HG02571 (cell line): ENCODE measurements around the gene WDR64.

Experiments used
- ATAC-seq: cut with Tn5 transposase; IDR thresholded peaks from one replicate; pipeline ENCODE4 v1.9.1; 2021; ENCODE audit warnings: mild to moderate bottlenecking, moderate library complexity; ENCODE audit not compliant: unreplicated experiment

WDR64 gene

DNA sequence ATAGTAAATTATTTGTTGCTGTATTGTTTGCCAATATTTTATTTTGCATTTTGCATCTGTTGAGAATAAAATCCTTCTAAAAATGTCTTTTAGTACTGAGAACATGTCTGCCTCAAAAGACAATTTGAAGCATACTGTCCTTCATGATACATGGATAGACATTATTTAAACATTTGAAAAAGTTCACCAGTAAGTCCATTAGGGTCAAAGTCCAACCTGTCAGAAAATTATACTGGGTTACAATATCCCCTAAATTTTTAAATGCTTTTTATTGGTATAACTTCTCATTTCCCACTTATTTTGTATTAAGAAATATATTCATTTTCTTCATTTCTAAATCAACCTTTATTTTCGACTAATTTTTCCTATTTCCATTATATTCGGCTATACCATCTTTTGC lies 21.2 kb upstream of the WDR64 start:
- no peak for ATAC-seq

- no peak for ATAC-seq
These were observed 20.4 kb upstream of the WDR64 start for GRCh38 chr1:241631674-241632073.

DNA sequence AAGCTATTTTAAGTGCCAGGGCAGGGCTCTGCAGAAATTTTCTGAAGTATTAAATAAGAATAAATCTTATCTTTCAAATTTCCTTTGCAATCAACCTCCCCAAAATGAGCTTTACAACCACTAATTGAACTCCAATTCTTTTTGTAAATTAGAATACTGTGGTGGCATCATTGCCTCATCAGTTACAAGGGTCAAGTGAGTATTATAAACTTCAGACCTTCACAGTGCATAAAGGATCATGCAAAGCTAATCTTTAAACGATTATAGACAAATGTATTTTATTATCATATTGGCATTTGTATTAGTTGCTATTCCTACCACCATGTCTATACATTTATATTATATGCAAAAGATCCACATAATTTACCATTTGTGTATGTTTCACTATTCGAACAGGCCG lies 19.1 kb upstream of the WDR64 start:
- no peak for ATAC-seq

DNA sequence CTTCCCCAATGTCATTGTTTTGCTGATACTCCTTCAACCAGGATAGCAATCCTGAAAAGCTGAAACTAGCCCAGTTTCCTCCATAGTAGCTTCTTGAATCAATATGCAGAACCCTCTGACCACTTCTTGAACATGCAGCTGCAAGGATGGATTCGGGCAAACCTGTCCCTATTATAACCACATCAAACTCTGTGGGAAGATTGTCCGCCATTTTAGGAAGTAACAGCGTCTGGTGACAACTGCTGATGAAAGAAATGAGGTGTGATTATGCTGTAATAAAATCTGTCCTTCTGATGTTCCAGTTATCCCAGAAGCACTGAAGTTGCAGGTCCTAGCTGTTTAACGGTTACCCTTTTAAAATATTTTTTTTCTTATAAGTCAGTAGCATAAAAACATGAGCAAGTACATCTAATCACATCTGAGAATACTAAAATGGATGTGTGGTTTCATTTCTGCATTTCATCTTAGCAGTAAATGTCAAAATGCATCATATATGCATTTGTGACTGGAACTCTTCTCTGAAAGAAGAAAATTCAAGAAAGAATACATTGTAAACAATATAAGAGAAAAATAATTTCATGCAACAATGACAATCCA lies 16.4 kb upstream of the WDR64 start:
- ATAC-seq = no peak

DNA sequence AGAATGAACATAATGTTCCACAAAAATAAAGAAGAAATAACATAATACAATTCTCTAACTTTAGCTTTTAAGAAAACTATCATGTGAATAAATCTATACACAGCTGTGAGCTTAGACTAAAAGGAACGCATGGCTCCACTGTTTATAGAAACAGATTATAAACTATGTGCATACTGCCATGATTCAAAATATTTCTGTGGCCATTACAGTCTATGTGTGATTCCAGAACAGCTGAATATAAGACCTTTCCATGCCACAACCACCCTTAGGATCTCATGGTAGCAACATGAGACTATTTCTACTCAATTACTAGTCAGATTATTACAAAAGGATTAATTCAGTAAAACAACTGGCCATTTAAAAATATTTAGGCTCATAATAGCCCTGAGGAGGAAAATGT lies 15.8 kb upstream of the WDR64 start:
- ATAC-seq = no peak

DNA sequence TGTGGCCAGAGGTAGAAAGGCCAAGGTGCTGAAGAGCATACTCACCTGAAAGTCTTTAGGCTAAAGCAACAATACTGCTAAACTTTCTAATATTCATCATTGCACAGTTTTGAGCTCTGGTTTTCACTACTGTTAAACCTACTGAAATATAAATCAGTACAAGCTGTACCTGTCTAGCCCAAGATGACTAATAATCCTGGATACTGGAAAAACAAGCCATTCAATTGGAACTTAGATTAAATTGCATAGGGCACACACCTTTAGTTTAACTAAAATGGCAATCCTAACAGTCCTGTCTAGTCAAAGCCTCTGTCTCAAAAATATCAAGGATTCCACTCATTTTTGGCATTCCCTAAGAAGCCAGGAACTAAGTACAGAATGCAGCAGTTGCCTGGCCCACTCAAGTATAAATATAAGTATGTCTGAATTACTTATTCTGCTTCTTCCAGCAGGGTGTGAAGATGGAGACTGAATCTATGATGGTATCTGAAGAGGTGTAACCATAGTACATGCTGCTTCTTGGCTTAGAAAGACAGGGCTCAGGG lies 15.0 kb upstream of the WDR64 start:
- ATAC-seq = no peak

- no peak for ATAC-seq
These were observed 14.5 kb upstream of the WDR64 start for GRCh38 chr1:241637604-241638003.

- no peak for ATAC-seq
These were observed 13.9 kb upstream of the WDR64 start for GRCh38 chr1:241638099-241638682.

DNA sequence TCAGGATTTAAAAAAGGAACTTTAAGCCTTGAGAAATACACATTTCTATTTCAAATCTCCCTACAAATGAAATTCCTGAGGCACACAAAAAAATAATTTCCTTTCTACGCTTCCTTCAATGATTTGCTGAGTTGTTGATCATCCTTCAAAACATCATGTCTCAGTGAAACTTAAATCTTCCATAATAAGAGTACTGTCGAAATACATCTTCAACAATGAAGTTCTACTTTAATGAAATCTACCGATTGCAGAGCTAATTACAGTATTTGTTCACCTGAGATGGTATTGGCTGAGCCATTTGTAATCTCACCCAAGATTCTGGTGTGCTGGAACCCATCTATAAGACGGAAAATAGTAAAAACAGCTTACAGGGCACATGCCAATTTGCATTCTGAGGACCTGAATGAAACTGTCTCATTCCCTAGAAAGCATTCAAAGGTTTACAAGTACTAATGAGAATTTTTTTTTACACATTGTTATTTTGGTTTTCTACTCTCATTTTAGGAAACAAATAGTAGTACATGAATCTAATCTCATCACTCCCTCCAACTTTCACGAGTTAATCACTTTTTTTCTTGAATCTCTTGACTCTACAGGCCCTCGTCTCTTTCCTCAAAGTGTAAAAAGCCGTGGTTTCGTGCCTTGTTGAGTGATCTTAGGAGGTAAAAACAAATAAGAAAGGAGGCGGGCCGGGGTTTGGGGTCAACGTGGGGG lies 13.0 kb upstream of the WDR64 start:
- ATAC-seq = no peak

GRCh38 chr1:241639623-241640148 lies 12.4 kb upstream of the WDR64 start:
- peak; percentile 40 for ATAC-seq

- ATAC-seq = peak; percentile 88
These were observed 11.8 kb upstream of the WDR64 start, which contains the start of the genes CHML and OPN3 for GRCh38 chr1:241640149-241640866. Gene CHML (minus strand): TSS chr1:241640369. CDS start chr1:241635766, 4,603 bp downstream. Gene OPN3 (minus strand): TSS chr1:241640369. CDS start chr1:241640254, 115 bp downstream.

DNA sequence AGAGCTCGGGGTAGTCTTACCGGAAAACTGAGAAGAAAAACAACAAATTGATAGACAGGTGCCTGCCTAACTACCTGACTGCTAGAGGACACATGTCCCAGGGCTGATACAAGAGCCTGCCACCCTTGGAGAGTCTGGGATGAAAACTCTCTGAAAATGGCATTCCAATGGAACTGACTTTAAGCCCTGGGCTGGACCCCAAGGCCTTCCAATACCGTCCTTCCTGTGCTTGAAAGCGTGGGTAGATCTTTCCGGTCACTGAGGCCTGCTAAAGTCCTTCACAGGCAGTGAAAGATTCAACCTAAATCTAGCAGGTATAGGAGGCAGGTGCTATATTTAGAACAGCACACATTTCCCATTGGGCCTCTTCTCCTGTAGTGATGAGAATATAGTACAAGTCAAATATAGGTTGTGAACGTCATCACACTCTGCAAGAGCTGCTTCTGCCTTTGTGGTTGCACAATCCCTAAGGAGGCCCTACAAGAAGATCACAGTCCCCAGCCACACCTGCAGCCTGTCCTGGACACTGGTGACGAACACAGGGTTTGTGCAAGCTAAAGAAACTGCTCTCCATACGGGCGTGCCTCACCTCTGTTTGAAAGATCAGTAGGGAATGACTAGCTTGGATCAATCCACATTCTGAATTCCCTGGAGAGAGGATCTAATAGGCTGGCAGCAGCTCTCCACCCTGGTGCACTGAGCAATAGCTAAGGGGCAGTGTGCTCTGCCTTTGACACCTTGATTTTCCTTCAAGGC lies 11.0 kb upstream of the WDR64 start:
- no peak for ATAC-seq

GRCh38 chr1:241641773-241642592 lies 10.1 kb upstream of the WDR64 start:
- no peak for ATAC-seq

DNA sequence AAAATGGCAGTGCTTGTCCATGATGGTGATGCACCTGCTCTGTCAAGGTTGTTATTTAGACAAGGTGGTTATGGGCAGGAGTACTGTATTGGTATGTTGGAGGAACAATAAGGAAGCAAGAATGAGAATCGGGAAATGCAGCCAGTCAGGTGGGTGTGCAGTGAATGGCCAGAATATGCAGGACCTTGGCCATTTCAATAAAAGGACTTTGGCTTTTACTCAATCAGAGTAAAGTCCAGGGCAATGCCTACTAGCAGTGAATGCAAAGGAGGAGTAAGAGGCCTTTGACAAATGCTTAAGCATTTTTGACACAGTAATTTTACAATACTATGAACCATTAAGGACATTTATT lies 9.5 kb upstream of the WDR64 start:
- ATAC-seq = no peak

DNA sequence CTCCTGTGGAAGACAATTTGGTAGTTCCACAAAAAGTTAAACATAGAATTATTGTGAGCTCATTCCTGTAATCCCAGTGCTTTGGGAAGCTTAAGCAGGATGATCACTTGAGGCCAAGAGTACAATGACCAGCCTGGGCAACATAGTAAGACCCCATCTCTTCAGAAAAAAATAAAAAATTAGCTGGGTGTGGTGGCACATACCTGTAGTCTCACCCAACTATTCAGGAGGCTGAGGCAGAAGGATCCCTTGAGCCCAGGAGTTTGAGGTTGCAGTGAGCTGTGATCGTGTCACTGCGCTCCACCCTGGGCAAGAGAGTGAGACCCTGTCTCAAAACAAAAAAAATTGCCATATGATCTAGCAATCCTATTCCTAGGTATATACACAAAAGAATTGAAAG lies 7.8 kb upstream of the WDR64 start:
- ATAC-seq = no peak

GRCh38 chr1:241645199-241645598 lies 6.9 kb upstream of the WDR64 start:
- no peak for ATAC-seq

GRCh38 chr1:241646201-241646600 lies 5.9 kb upstream of the WDR64 start:
- no peak for ATAC-seq

DNA sequence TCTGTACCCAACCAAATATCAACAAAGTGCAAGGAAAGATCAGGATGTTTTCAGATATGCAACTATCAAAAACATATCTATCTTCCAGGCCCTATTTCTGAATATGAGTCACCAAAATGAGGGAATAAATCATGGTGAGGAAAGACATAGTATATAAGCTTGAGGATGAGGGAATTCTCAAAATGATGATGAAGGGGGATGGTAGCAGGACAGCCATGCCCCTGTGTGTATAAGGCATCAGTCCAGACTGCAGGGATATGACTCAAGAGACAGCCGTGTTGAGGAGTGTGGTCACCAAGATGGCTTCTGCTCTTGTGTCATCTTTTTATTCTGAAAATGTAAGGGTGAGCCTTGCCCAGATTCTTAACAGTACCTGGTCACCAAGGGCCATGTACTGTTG lies 4.4 kb upstream of the WDR64 start:
- no peak for ATAC-seq

DNA sequence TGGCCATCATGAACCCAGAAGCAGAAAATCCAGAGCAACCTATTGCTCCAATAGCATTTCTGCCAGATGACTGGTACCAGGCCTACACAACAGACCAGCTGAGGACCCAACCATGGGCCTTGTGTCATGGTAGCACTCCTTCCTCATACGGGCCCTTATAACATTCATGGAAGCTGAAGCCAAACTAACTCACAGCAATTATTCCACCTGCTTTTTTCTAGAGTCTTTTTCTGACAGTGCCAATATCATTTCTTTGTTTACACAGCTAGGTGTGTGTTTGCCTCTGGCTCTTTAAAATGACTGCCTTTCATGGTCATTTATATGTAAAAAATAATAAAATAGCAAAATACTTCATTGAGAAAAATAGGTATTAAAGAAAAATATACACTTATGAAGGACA lies 3.9 kb upstream of the WDR64 start:
- no peak for ATAC-seq

DNA sequence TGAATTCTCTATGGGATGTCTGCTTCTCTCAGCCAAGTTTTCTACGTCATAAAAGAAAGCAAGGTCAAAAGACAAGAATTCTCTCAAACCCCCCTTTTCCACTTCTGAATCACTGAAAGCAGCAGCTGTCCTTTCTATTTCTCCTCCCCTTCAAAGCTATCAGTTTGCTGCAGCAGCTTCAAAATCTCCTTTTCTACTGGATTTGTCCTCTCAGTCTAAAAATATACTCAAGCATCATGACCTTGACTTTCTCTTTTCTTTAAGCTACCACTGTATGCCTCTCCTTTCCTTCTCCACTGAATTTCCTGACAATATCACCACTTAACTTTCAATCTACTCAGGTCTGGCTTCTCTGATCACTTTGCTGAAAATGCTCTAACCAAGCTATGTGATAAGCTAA lies 1.9 kb downstream of the WDR64 start:
- no peak for ATAC-seq
